PC-9 (cell line): ENCODE results near the gene DUSP14. TPM values are rescaled to one million over a fixed set of nuclear protein-coding genes. Genes with fewer than 3 reads are reported as not detected.
A peak's percentile ranks its signal among the peaks of the same experiment; 100 is the strongest.
"Not testable (repeated sequence)": the region's sequence is repeated elsewhere in the genome, so short reads cannot be mapped to it uniquely, and the experiment has no call there.

Experiments used
- Bru-seq: library from RNA; stranded (reverse); fragments of 400-500 nt; gene quantifications from one replicate; lab custom pipeline; 2021; lab: Mats Ljungman, UMichigan
- BruChase-seq, 2 experiments: library from RNA; stranded (reverse); fragments of 400-500 nt; gene quantifications; one replicate each; lab custom pipeline; 2021; lab: Mats Ljungman, UMichigan
- BruUV-seq: library from RNA; stranded (reverse); fragments of 400-500 nt; replicated peaks from 2 replicates; lab custom pipeline; 2021; lab: Mats Ljungman, UMichigan
- CTCF ChIA-PET: fragments of 300-600 bp; sonication (Branson Sonifier 250); formaldehyde crosslinking; loops from one replicate; lab custom pipeline; 2022; ENCODE audit warnings: antibody characterized with exemption; lab: Charles Lee
- POLR2A ChIA-PET: fragments of 300-600 bp; sonication (Branson Sonifier 250); formaldehyde crosslinking; loops from one replicate; lab custom pipeline; 2022; ENCODE audit warnings: antibody characterized with exemption; ENCODE audit not compliant: unreplicated experiment; lab: Charles Lee
- DNase-seq, 2 experiments: peaks; one replicate each; pipeline versions ENCODE4 v3.0.0 to v3.0.0-alpha.2; 2015 to 2022; ENCODE audit warnings: mixed read lengths in 1 of 2
- H2AFZ ChIP-seq: fragments of 200-600 bp; sonication (generic); 2 replicates; pipeline ENCODE4 v1.8.1; 2017; ENCODE audit warnings: antibody characterized with exemption
- H3F3A ChIP-seq: fragments of 200-600 bp; sonication (generic); 2 replicates; pipeline ENCODE4 v1.8.1; 2017; ENCODE audit warnings: antibody characterized with exemption, mild to moderate bottlenecking, low read depth; ENCODE audit not compliant: insufficient read depth
- H3K27ac ChIP-seq: fragments of 200-600 bp; sonication (generic); 2 replicates; pipeline ENCODE4 v1.6.1; 2016; ENCODE audit warnings: mixed run types
- H3K27me3 ChIP-seq: fragments of 200-600 bp; sonication (generic); 2 replicates; pipeline ENCODE4 v1.6.1; 2016; ENCODE audit warnings: low read depth, mixed run types; ENCODE audit not compliant: insufficient read depth
- H3K36me3 ChIP-seq: fragments of 200-600 bp; sonication (generic); 2 replicates; pipeline ENCODE4 v1.6.1; 2016; ENCODE audit warnings: low read depth, mixed run types
- H3K4me1 ChIP-seq: fragments of 200-600 bp; sonication (generic); replicated peaks from 2 replicates; pipeline ENCODE4 v1.6.1; 2016; ENCODE audit warnings: mixed run types; ENCODE audit not compliant: insufficient read depth
- H3K4me2 ChIP-seq: fragments of 200-600 bp; sonication (generic); 2 replicates; pipeline ENCODE4 v1.6.1; 2017; ENCODE audit warnings: mixed run types
- H3K4me3 ChIP-seq: fragments of 200-600 bp; sonication (generic); 2 replicates; pipeline ENCODE4 v1.6.1; 2016; ENCODE audit warnings: mixed run types
- H3K79me2 ChIP-seq: fragments of 200-600 bp; sonication (generic); 2 replicates; pipeline ENCODE4 v1.6.1; 2017; ENCODE audit warnings: low read depth, mixed run types
- H3K9me2 ChIP-seq: fragments of 200-600 bp; sonication (generic); 2 replicates; pipeline ENCODE4 v1.8.1; 2017; ENCODE audit warnings: mild to moderate bottlenecking; ENCODE audit not compliant: insufficient read depth
- H3K9me3 ChIP-seq: fragments of 200-600 bp; sonication (generic); 2 replicates; pipeline ENCODE4 v1.8.1; 2016; ENCODE audit warnings: low read depth; ENCODE audit not compliant: insufficient read depth
- H4K20me1 ChIP-seq: fragments of 200-600 bp; sonication (generic); 2 replicates; pipeline ENCODE4 v1.8.1; 2017; ENCODE audit not compliant: insufficient read depth
- CTCF ChIP-seq: fragments of 200-600 bp; sonication (generic); conservative IDR thresholded peaks from 2 replicates; pipeline ENCODE4 v1.6.1; 2017; ENCODE audit warnings: mixed run types, antibody characterized with exemption, mild to moderate bottlenecking, moderate library complexity
- EZH2 ChIP-seq: fragments of 200-600 bp; sonication (generic); IDR thresholded peaks from 2 replicates; pipeline ENCODE4 v1.8.0; 2017; ENCODE audit warnings: antibody characterized with exemption, low read depth
- intact Hi-C: fragments of 100-400 bp; cut with micrococcal nuclease; formaldehyde crosslinking; loops from one replicate; pipeline ENCODE4 v1.10.0; 2022; ENCODE audit not compliant: unreplicated experiment
- long read RNA-seq: library from polyadenylated mRNA; stranded (forward); transcript quantifications from one replicate; pipeline ENCODE4 v2.0.0, GENCODE V29; 2022
- total RNA-seq: library from RNA; stranded (reverse); gene quantifications from 2 replicates; pipeline ENCODE4 v1.2.3, GENCODE V29; 2021

DUSP14 gene
- 17.1 and 23.3 TPM in 2 replicates for total RNA-seq
- percentile 84 among the genes with signal in this experiment for Bru-seq, nascent RNA
- BruChase-seq, experiment 1, labeled RNA remaining after a 2-hour chase: percentile 79 among the genes with signal in this experiment
- percentile 90 among the genes with signal in this experiment for BruChase-seq, experiment 2, labeled RNA remaining after a 6-hour chase
- long read RNA-seq, transcript DUSP14-206 (3 exons, 1,537 nt): major isoform, 7 of 8 reads
- long read RNA-seq, partial matches to known transcripts: 0 of 8 reads
- long read RNA-seq, other reads (novel, unspliced or antisense): 1 of 8 reads

DNA sequence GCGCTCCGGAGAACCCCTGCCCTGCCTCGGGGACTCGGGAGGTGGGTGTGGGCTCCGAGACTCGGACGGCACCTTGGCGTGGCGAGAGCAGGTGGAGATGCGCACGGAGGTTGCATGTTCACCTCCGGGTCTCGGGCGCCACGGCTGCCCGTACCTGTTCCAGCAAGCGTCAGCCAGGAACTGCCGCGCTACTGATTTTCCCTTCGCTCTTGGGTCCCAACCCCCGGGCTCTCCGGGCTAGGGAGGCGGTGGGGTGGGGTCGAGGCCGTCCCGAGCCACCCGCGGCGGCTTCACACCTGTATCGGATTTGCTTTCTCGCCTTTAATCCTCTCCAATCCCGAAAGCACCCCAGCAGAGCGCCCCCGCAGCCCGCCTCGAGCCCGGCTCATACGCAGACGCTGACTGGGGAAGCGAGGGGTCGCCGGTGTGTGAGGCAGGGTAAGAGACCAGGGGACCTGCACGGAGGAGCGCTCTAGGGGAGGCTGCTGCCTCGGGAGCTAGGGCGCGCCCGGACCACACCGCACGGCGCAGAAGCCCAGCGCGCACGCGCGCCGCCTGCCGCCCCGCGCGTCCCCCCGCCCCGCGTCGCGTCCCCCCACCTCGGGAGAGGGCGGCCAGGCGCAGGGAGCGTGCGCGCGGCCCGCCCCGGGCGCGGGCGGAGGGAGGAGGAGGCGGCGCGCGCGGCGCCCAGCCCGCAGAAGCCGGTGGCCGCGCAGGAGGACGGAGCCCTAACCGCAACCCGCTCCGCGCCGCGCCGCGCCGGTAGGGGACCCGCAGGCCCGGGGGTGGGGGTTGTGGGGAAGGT lies at the start of gene DUSP14:
Gene DUSP14 (plus strand): TSS at position 695 of the 805 bp plus-strand sequence. CDS start 22,382 bp downstream, outside the sequence.
- Histone ChIP-seq H4K20me1 (peaks cover 11% of the 10 kb centered on the region; the same call in 1 of the 2 replicates), H3K27me3 (no peaks in the 10 kb centered on the region), H3K9me3 (0 out of 2 replicates have a peak, but pooled peaks cover 5% of the 10 kb centered on the region), H3K79me2 (peaks cover 41% of the 10 kb centered on the region), H3K27ac (peak within 1 kb of the TSS; percentile 91), H3K4me3 (peak within 1 kb of the TSS; percentile 87), H3F3A (peaks cover 71% of the 10 kb centered on the region), H3K4me2 (peak within 1 kb of the TSS; percentile 98), H3K4me1 (peaks cover 55% of the 10 kb centered on the region), H3K36me3 (no peaks in the 10 kb centered on the region), H2AFZ (peak within 1 kb of the TSS; percentile 92), H3K9me2 (no peaks in the 10 kb centered on the region)
- intact Hi-C loops: loop anchor here (1.0 kb wide), 1 partner anchor 83 kb away; the partner anchor contains the start of genes ACACA and TADA2A
- ChIA-PET POLR2A (interaction anchor here (0.6 kb wide), 2 partner anchors 13 to 131 kb away, joined by 3 read pairs; no protein-coding TSS in a partner anchor), CTCF (interaction anchor here (0.5 kb wide), 1 partner anchor 23 kb away, joined by 4 read pairs; no protein-coding TSS in a partner anchor)
- DNase-seq: peak; percentile 50 to 86
- no TSS peak for BruUV-seq
- TF ChIP-seq EZH2 (no peak), CTCF (no peak)

DNA sequence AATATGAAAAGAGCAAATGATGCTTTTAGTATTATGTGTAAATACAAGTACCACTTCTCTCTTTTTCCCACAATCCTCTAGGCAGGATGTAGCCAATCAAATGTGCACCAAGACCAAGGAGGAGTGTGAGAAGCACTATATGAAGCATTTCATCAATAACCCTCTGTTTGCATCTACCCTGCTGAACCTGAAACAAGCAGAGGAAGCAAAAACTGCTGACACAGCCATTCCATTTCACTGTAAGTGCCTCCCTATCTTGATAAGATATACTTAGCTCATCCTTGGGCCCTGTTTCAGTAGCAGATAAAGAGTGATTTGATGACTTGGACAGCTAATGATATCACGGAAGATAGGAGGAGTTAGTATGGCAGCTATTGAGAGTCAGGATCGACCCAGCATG lies 49.3 kb upstream of the DUSP14 start:
- Histone ChIP-seq H3K36me3 (peaks cover 26% of the 10 kb centered on the region), H3K4me2 (no peak overlapping the region), H3K9me3 (no peaks in the 10 kb centered on the region), H3K27me3 (no peaks in the 10 kb centered on the region), H3K4me1 (peaks cover 9% of the 10 kb centered on the region), H3K4me3 (no peak overlapping the region), H4K20me1 (no peaks in the 10 kb centered on the region), H3K79me2 (no peaks in the 10 kb centered on the region), H2AFZ (no peak overlapping the region), H3F3A (peaks cover 9% of the 10 kb centered on the region; the same call in 1 of the 2 replicates), H3K9me2 (no peaks in the 10 kb centered on the region), H3K27ac (no peak overlapping the region)
- intact Hi-C loops: no loop called here
- no TSS peak for BruUV-seq
- TF ChIP-seq CTCF (no peak), EZH2 (no peak)
- CTCF ChIA-PET: no interaction called here
- POLR2A ChIA-PET: no interaction called here
- DNase-seq: no peak

GRCh38 chr17:37441369-37442014 lies 48.2 kb upstream of the DUSP14 start:
- H3K36me3 ChIP-seq: peaks cover 17% of the 10 kb centered on the region
- not testable (repeated sequence) for H3K9me2 ChIP-seq, H2AFZ ChIP-seq

More at GRCh38 chr17:37441369-37442014, 48.2 kb upstream of the DUSP14 start:
- POLR2A ChIA-PET, BruUV-seq, intact Hi-C loops, H3K27me3 ChIP-seq, H3K4me3 ChIP-seq, CTCF ChIA-PET, DNase-seq, H3K79me2 ChIP-seq, H3K27ac ChIP-seq, H4K20me1 ChIP-seq, H3K4me2 ChIP-seq, H3K9me3 ChIP-seq: not testable (repeated sequence)
- H3F3A ChIP-seq: peaks cover 20% of the 10 kb centered on the region
- H3K4me1 ChIP-seq: peaks cover 20% of the 10 kb centered on the region
